Lower leg skin (tissue), 4 donors: ENCODE data around the gene ASXL1. TPM values are rescaled to one million over a fixed set of nuclear protein-coding genes. Genes with fewer than 3 reads are reported as not detected.

ENCODE experiments used
- DNase-seq, 2 donors: peaks; one replicate each; pipeline ENCODE4 v3.0.0-alpha.2; 2019; ENCODE audit warnings: low spot score in 2 of 2
- H3K4me3 ChIP-seq: fragments of 200-600 bp; sonication (generic); 2 replicates; pipeline ENCODE4 v1.5.1; 2017; ENCODE audit warnings: mild to moderate bottlenecking, low read depth; ENCODE audit not compliant: poor library complexity, severe bottlenecking
- POLR2A ChIP-seq, 2 donors: fragments of 450-650 bp; IDR thresholded peaks; one replicate each; pipeline ENCODE4 v1.6.1; 2016 to 2017; ENCODE audit warnings: antibody characterized with exemption in 2 of 2, mild to moderate bottlenecking in 1 of 2, moderate library complexity in 1 of 2
- WGBS, 2 donors: methylation state at CpG; one replicate each; pipeline ENCODE4 v1.1.5; 2018; 5-methylcytosine and 5-hydroxymethylcytosine counted together
- intact Hi-C: fragments of 100-400 bp; cut with DNase I; formaldehyde crosslinking; loops from one replicate; pipeline ENCODE4 v1.15.0; 2023; ENCODE audit warnings: low total_unique reads
- total RNA-seq, 4 donors: library from RNA; depleted of rRNA; stranded (reverse); fragments of >200 nt; gene quantifications; one replicate each; pipeline ENCODE4 v1.1.0, GENCODE V29; 2016
- TF ChIP-seq, protein P1 (sequence below), 3 donors: fragments of 450-650 bp; IDR thresholded peaks; one replicate each; pipeline ENCODE4 v1.5.1; 2016; ENCODE audit warnings: antibody characterized with exemption in 3 of 3, mild to moderate bottlenecking in 3 of 3, moderate library complexity in 2 of 3

The ASXL1 gene
- total RNA-seq, 4 donors from 2014 or later, result 29.1 to 84.8 (median 32.6) TPM

DNA sequence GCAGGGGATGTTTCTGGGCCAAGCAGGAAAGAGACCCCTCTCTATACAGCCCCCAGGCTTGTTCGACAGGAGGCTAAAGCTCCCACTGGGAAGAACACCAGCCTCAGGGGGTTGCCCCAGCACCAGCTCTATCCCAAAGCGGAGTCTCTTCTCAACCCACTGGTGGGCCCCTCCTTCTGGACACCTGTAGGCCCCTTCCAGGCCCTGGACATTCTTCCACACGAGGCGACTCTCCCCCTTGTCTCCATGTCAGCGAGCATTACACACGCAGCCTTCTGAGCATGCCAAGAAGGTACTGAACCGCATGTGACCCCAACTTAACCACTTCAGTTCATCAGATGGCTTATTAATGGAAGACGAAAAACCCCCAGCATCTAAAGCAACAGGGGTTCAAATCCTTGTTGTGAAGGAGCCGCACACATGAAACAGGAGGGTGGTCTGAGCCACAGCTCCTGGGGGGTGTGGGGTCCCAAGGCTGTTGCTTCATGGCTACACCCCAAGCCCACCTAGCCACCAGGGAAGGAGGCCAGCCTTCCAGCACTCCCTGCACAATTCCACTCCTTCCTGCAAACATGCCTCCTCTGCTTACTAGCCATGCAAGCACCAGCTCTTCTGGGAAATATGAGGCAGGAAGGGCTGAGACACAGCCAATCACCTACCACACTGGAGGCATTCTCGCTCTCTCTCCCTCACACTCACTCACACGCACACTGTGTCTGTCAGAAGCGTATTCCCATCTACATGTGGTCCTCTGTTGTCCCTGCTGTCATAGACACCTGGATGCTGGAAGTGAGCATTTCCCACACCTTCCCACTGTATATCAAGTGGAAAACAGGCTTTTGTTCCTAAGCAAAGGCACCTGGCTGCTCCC is 122.5 kb downstream of the ASXL1 start:
- WGBS, 2 donors, result 76 to 90% methylated on average over 12 of the region's 12 CpGs
- intact Hi-C loops, result no loop called here
- TF ChIP-seq, protein P1, sequence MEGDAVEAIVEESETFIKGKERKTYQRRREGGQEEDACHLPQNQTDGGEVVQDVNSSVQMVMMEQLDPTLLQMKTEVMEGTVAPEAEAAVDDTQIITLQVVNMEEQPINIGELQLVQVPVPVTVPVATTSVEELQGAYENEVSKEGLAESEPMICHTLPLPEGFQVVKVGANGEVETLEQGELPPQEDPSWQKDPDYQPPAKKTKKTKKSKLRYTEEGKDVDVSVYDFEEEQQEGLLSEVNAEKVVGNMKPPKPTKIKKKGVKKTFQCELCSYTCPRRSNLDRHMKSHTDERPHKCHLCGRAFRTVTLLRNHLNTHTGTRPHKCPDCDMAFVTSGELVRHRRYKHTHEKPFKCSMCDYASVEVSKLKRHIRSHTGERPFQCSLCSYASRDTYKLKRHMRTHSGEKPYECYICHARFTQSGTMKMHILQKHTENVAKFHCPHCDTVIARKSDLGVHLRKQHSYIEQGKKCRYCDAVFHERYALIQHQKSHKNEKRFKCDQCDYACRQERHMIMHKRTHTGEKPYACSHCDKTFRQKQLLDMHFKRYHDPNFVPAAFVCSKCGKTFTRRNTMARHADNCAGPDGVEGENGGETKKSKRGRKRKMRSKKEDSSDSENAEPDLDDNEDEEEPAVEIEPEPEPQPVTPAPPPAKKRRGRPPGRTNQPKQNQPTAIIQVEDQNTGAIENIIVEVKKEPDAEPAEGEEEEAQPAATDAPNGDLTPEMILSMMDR (IDR thresholded peaks at IDR 0.05), result no peak
- TF ChIP-seq POLR2A (IDR thresholded peaks at IDR 0.05), result no peak
- DNase-seq, result no peak
- H3K4me3 ChIP-seq, result no peak overlapping the region

- intact Hi-C loops, result no loop called here
- TF ChIP-seq POLR2A (IDR thresholded peaks at IDR 0.05), result no peak
- TF ChIP-seq, protein P1 (IDR thresholded peaks at IDR 0.05), result no peak
- whole genome bisulfite sequencing, 2 donors, result 49 to 57% methylated on average over 13 of the region's 13 CpGs
- DNase-seq, result no peak
- no peak overlapping the region for H3K4me3 ChIP-seq
Measured at GRCh38 chr20:32481311-32482142, 123.4 kb downstream of the ASXL1 start.

DNA sequence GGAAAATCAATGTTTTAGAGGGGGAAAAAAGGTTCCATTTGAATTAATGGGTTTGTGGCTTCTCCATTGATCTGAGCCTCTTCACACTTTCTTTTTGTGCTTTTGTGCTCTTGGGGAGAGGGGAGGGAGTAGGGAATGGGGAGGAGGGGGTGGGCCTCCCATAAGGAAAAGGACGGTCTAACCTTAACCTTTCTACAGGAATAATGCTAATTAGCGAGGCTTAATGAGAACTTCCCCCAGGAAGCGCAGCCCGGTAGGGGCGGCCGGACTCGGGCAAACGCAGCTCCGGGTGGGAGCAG is 124.0 kb downstream of the ASXL1 start:
- TF ChIP-seq POLR2A (IDR thresholded peaks at IDR 0.05), result no peak
- TF ChIP-seq, protein P1 (IDR thresholded peaks at IDR 0.05), result no peak
- peak overlapping the region; percentile 64 for H3K4me3 ChIP-seq
- no peak for DNase-seq
- WGBS, 2 donors, result 30 to 50% methylated on average over 9 of the region's 9 CpGs
- intact Hi-C loops, result no loop called here

GRCh38 chr20:32482442-32483261 is 124.5 kb downstream of the ASXL1 start:
- 3 to 5% methylated on average over 20 to 44 of the region's 82 CpGs for WGBS, 2 donors
- peak overlapping the region; percentile 64 for H3K4me3 ChIP-seq
- intact Hi-C loops, result no loop called here
- DNase-seq, result no peak
- TF ChIP-seq POLR2A (IDR thresholded peaks at IDR 0.05), result no peak
- TF ChIP-seq, protein P1 (IDR thresholded peaks at IDR 0.05), result no peak

- TF ChIP-seq, protein P1 (IDR thresholded peaks at IDR 0.05), result no peak
- peak in 1 of 2 donors; percentile 91 for DNase-seq
- intact Hi-C loops, result no loop called here
- H3K4me3 ChIP-seq, result peak overlapping the region; percentile 64
- 1% methylated on average over 19 to 37 of the region's 79 CpGs for WGBS, 2 donors
Measured at GRCh38 chr20:32483351-32484224, 125.5 kb downstream of the ASXL1 start.
